Thyroid gland (tissue), 4 donors: ENCODE results near the gene CDC14C.

Source experiments
- CTCF ChIP-seq, 6 experiments: fragments of 200-600 bp in 3 of 6; fragments of 450-650 bp in 3 of 6; sonication (generic) in 3 of 6; IDR thresholded peaks; one replicate each; pipeline ENCODE4 v1.5.1; 2016 to 2019; ENCODE audit warnings: antibody characterized with exemption in 6 of 6, mild to moderate bottlenecking in 2 of 6, inconsistent platforms in 1 of 6, moderate library complexity in 1 of 6
- POLR2A ChIP-seq, 2 donors: fragments of 450-650 bp; IDR thresholded peaks; one replicate each; pipeline ENCODE4 v1.6.1; 2017; ENCODE audit warnings: antibody characterized with exemption in 2 of 2, mild to moderate bottlenecking in 2 of 2, moderate library complexity in 1 of 2

DNA sequence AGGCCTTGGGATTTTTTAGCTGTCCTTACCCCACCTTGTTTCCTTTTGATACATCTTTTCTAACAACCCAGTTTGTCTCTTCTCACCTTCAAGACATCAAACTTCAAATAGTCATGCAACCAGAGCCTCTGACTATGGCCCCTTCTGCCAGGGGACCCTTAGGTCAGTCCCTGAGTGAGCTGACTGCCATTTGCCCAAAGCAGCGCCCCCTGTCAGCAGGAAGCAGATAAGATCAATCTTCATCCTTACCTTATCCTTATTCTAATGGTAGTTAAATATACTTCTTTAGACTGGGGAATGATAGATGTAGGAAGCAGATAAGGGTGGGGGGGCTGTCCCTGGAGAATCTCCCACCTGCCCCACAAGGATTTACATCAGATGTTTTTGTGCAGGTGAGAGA is 29.8 kb upstream of the CDC14C start:
- TF ChIP-seq CTCF (IDR thresholded peaks at IDR 0.05), result no peak
- no peak for TF ChIP-seq POLR2A (IDR thresholded peaks at IDR 0.05)
